ENCODE data around the gene ROS1.

DNA sequence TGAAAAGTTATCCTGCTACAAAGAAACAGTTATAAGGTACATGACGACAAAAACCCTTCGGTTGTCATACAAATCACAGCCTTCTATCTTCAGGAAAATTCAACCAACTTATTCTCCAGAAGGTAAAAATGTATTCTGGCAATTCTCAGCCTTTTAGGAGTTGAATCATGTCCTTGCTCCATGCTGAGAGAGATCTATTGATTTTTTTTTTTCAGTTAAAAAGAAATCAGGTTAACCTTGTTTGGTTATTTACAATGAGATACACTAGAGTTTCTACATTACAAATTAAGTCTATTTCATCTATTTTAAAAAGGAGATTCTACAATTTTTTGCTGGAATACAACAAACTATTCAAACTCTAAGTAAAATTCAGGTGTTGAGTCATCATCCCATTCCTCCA lies 45.4 kb downstream of the ROS1 start:
- TF ChIP-seq CTCF (IDR thresholded peaks at IDR 0.05) (no peak), POLR2A (IDR thresholded peaks at IDR 0.05; ENCODE audit: low read depth) (no peak), POLR2AphosphoS5 (IDR thresholded peaks at IDR 0.05) (no peak), EP300 (IDR thresholded peaks at IDR 0.05) (no peak)
